ENCODE measurements around the gene SRD5A1. TPM values are rescaled to one million over a fixed set of nuclear protein-coding genes. Genes with fewer than 3 reads are reported as not detected.
A peak's percentile ranks its signal among the peaks of the same experiment; 100 is the strongest.

Gene SRD5A1
- total and polyA plus RNA-seq, 2 experiments from 2014 or later = 18.2 to 87.3 TPM

- Histone ChIP-seq H3F3A (replicated peaks; ENCODE audit: low read depth) (no peaks in the 10 kb centered on the region), H3K4me3 (no peak overlapping the region), H3K4me1 (ENCODE audit: insufficient read depth) (peaks cover 48% of the 10 kb centered on the region), H2AFZ (no peak overlapping the region), H3K4me2 (no peak overlapping the region), H4K20me1 (replicated peaks; ENCODE audit: insufficient read depth) (peaks cover 69% of the 10 kb centered on the region), H3K27ac (ENCODE audit: low read depth) (no peak overlapping the region), H3K36me3 (ENCODE audit: insufficient read depth) (no peaks in the 10 kb centered on the region), H3K27me3 (ENCODE audit: insufficient read depth) (no peaks in the 10 kb centered on the region), H3K9me2 (ENCODE audit: insufficient read depth) (no peaks in the 10 kb centered on the region), H3K79me2 (replicated peaks; ENCODE audit: insufficient read depth) (peaks cover 100% of the 10 kb centered on the region)
- H3K36me3 Mint-ChIP-seq (ENCODE audit: low read depth) = peaks cover 5% of the 10 kb centered on the region; the same call in 2 of the 3 replicates
- H3K27me3 Mint-ChIP-seq (ENCODE audit: insufficient read depth, low read depth, poor library complexity) = peaks cover 5% of the 10 kb centered on the region
- TF ChIP-seq NANOG (IDR thresholded peaks at IDR 0.05; ENCODE audit: borderline replicate concordance) = no peak
- no peak for TF ChIP-seq POLR2AphosphoS5 (IDR thresholded peaks at IDR 0.05; ENCODE audit: low read depth)
- TF ChIP-seq ETS1 (IDR thresholded peaks at IDR 0.05) = no peak
- TF ChIP-seq EZH2phosphoT487 (IDR thresholded peaks at IDR 0.05; ENCODE audit: unreplicated experiment) = no peak
- no peak for TF ChIP-seq ZNF114 (CRISPR knock-in tag; IDR thresholded peaks at IDR 0.05)
- TF ChIP-seq CREB1 (CRISPR knock-in tag; IDR thresholded peaks at IDR 0.05; ENCODE audit: low read depth) = no peak
- TF ChIP-seq JUNB (IDR thresholded peaks at IDR 0.05; ENCODE audit: unreplicated experiment) = no peak
- no peak for TF ChIP-seq REST (IDR thresholded peaks at IDR 0.05; ENCODE audit: unreplicated experiment)
- TF ChIP-seq EZH2 (IDR thresholded peaks at IDR 0.05; ENCODE audit: low read depth, unreplicated experiment) = no peak
- no peak for TF ChIP-seq ZNF462 (CRISPR knock-in tag; IDR thresholded peaks at IDR 0.05)
- TF ChIP-seq CTCF (conservative IDR thresholded peaks at IDR 0.05; ENCODE audit: low read depth in 2 of 2) = no peak
- no peak for TF ChIP-seq ZNF331 (CRISPR knock-in tag; IDR thresholded peaks at IDR 0.05; ENCODE audit: low read depth)
- no peak for TF ChIP-seq STAT1 (IDR thresholded peaks at IDR 0.05; ENCODE audit: unreplicated experiment)
- no peaks in the 10 kb centered on the region for H3K9me3 Mint-ChIP-seq
- H3K4me3 Mint-ChIP-seq = no peak overlapping the region
- peaks cover 83% of the 10 kb centered on the region for H3K4me1 Mint-ChIP-seq
- DNase-seq (ENCODE audit: low spot score) (peak; percentile 57), ATAC-seq (peak; percentile 18; the same call in 1 of the 3 replicates)
- no peak overlapping the region for H3K27ac Mint-ChIP-seq
These were observed 86.8 kb downstream of the SRD5A1 start for GRCh38 chr5:6719896-6720560.
